Lower leg skin (tissue), 3 donors: Measurements from ENCODE around the gene RBFOX2.

Experiments
- CTCF ChIP-seq, 3 donors: fragments of 450-650 bp; IDR thresholded peaks; one replicate each; pipeline ENCODE4 v1.5.1; 2016; ENCODE audit warnings: antibody characterized with exemption in 3 of 3, mild to moderate bottlenecking in 3 of 3, moderate library complexity in 2 of 3
- POLR2A ChIP-seq, 2 donors: fragments of 450-650 bp; IDR thresholded peaks; one replicate each; pipeline ENCODE4 v1.6.1; 2016 to 2017; ENCODE audit warnings: antibody characterized with exemption in 2 of 2, mild to moderate bottlenecking in 1 of 2, moderate library complexity in 1 of 2

- TF ChIP-seq POLR2A (IDR thresholded peaks at IDR 0.05) = no peak
- TF ChIP-seq CTCF (IDR thresholded peaks at IDR 0.05) = no peak
Measured at GRCh38 chr22:36053242-36054147, 24.9 kb upstream of the RBFOX2 start.
